Lung (tissue), 16 donors: ENCODE data around the gene RPL28. TPM values are rescaled to one million over a fixed set of nuclear protein-coding genes. Genes with fewer than 3 reads are reported as not detected.

Source experiments
- ATAC-seq: fragments of 200-7000 bp; cut with Tn5 transposase; one replicate; pipeline ENCODE4 v1.9.1; 2020; ENCODE audit warnings: moderate number of reproducible peaks; ENCODE audit not compliant: insufficient read depth, low FRiP score
- DNase-seq, 3 donors: peaks; one replicate each; pipeline ENCODE4 v3.0.0-alpha.2; 2013 to 2017
- H3K27ac ChIP-seq, 2 donors: one replicate each; pipeline ENCODE4 v1.5.1; 2013; ENCODE audit warnings: mild to moderate bottlenecking in 2 of 2, moderate library complexity in 2 of 2, control low read depth in 1 of 2, inconsistent platforms in 1 of 2, low read depth in 1 of 2, low read length in 1 of 2
- H3K27me3 ChIP-seq, 3 donors: one replicate each; pipeline ENCODE4 v1.5.1; 2013; ENCODE audit warnings: low read length in 2 of 3; ENCODE audit not compliant: control insufficient read depth in 3 of 3, insufficient read depth in 3 of 3
- H3K36me3 ChIP-seq, 4 donors: one replicate each; pipeline ENCODE4 v1.5.1; 2013; ENCODE audit warnings: low read length in 4 of 4, mild to moderate bottlenecking in 1 of 4, moderate library complexity in 1 of 4; ENCODE audit not compliant: control insufficient read depth in 4 of 4, insufficient read depth in 4 of 4
- H3K4me1 ChIP-seq, 5 donors: one replicate each; pipeline ENCODE4 v1.5.1; 2013; ENCODE audit warnings: low read length in 5 of 5, mild to moderate bottlenecking in 2 of 5, moderate library complexity in 1 of 5; ENCODE audit not compliant: control insufficient read depth in 5 of 5, insufficient read depth in 5 of 5
- H3K4me3 ChIP-seq: one replicate; pipeline ENCODE4 v1.5.1; 2013; ENCODE audit warnings: mild to moderate bottlenecking, control low read depth, moderate library complexity
- H3K9ac ChIP-seq, 2 donors: one replicate each; pipeline ENCODE4 v1.5.1; 2013; ENCODE audit warnings: low read length in 2 of 2, control low read depth in 1 of 2; ENCODE audit not compliant: insufficient read depth in 1 of 2
- H3K9me3 ChIP-seq, 4 donors: one replicate each; pipeline ENCODE4 v1.5.1; 2013; ENCODE audit warnings: low read length in 3 of 4, mild to moderate bottlenecking in 1 of 4, moderate library complexity in 1 of 4; ENCODE audit not compliant: control insufficient read depth in 4 of 4, insufficient read depth in 3 of 4
- WGBS, 2 donors: extraction: QIAGEN DNeasy Blood & Tissue Kit; methylation state at CpG; one replicate each; pipeline ENCODE4 v1.1.7; 2013; 5-methylcytosine and 5-hydroxymethylcytosine counted together
- long read RNA-seq, 5 donors: transcript quantifications; one replicate each; lab custom pipeline, GENCODE V29; 2026
- polyA plus RNA-seq, 2 donors: library from polyadenylated mRNA; stranded (reverse); fragments of 200-250 nt; gene quantifications; one replicate each; pipeline ENCODE4 v1.2.1, GENCODE V29; 2013
- total RNA-seq, 2 donors: library from RNA; depleted of rRNA in 1 of 2; stranded (reverse); fragments of >200 nt in 1 of 2; gene quantifications; one replicate each; pipeline ENCODE4 v1.2.1, GENCODE V29; 2014 to 2021
- TF ChIP-seq, protein P1 (sequence below): IDR thresholded peaks from 2 replicates; pipeline ENCODE4 v1.5.1; 2012; ENCODE audit warnings: mild to moderate bottlenecking; ENCODE audit errors: control extremely low read depth, extremely low read depth
- donor health status: control.
- donor health status: control.
- donor health status: Bipolar disorder and iron deficiency.
- donor health status: healthy.
- donor health status: DM: yes; HTN: yes; CAD: no.

The RPL28 gene
- total RNA-seq = 1,000 to 10,000 TPM in 1 of 2 donors, 100 to 1,000 TPM in 1; 272 to 1,742 TPM
- polyA plus RNA-seq = 1,000 to 10,000 TPM; 1,460 to 3,086 TPM
- long read RNA-seq, donor 1, full-length matches to known transcripts = 1,304 of 1,689 reads
- long read RNA-seq, donor 1, partial matches to known transcripts = 304 of 1,689 reads
- long read RNA-seq, donor 1, other reads (novel, unspliced or antisense) = 81 of 1,689 reads
- long read RNA-seq, donor 2, full-length matches to known transcripts = 720 of 894 reads
- long read RNA-seq, donor 2, partial matches to known transcripts = 128 of 894 reads
- long read RNA-seq, donor 2, other reads (novel, unspliced or antisense) = 46 of 894 reads
- long read RNA-seq, donor 3, full-length matches to known transcripts = 827 of 1,023 reads
- long read RNA-seq, donor 3, partial matches to known transcripts = 155 of 1,023 reads
- long read RNA-seq, donor 3, other reads (novel, unspliced or antisense) = 41 of 1,023 reads
- long read RNA-seq, donor 4, full-length matches to known transcripts = 741 of 924 reads
- long read RNA-seq, donor 4, partial matches to known transcripts = 154 of 924 reads
- long read RNA-seq, donor 4, other reads (novel, unspliced or antisense) = 29 of 924 reads
- long read RNA-seq, donor 5, full-length matches to known transcripts = 1,444 of 1,881 reads
- long read RNA-seq, donor 5, partial matches to known transcripts = 353 of 1,881 reads
- long read RNA-seq, donor 5, other reads (novel, unspliced or antisense) = 84 of 1,881 reads

DNA sequence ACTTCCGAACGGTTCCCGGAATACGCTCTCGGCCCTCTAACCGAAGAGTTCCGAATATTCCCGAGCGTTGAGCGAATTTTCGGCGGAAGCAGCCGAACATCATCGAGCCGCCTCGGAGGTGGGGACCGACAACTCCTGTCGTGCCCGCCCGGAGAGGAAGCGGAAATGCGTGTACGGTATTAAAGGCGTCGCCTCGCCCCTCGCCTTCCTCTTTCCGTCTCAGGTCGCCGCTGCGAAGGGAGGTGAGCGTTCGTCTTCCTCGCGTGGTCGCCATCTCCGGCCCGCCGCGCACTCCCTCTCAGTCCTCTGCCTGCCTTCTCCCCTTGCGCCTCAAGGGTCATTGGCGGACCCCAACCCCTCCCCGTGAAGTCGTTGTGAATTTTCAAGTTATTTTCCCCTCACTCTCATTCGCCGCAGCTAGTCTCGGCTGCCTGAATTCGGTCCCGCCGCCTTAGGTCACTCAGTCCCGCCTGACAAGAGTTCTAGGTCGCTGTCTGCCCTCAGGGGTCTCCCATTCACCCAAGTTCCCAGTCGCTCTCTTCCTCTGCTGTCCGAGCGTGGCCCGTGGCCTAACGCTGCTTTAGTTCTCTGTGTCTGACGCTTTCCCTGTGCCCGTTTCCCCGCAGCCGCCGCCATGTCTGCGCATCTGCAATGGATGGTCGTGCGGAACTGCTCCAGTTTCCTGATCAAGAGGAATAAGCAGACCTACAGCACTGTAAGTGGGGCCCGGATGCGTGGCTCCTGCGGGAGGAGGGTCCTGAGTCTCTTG is at the start of gene RPL28:
TSS of gene RPL28 (plus strand) at position 209 of the 769 bp plus-strand sequence. CDS start at position 635, 426 bp downstream.
- TF ChIP-seq, protein P1, sequence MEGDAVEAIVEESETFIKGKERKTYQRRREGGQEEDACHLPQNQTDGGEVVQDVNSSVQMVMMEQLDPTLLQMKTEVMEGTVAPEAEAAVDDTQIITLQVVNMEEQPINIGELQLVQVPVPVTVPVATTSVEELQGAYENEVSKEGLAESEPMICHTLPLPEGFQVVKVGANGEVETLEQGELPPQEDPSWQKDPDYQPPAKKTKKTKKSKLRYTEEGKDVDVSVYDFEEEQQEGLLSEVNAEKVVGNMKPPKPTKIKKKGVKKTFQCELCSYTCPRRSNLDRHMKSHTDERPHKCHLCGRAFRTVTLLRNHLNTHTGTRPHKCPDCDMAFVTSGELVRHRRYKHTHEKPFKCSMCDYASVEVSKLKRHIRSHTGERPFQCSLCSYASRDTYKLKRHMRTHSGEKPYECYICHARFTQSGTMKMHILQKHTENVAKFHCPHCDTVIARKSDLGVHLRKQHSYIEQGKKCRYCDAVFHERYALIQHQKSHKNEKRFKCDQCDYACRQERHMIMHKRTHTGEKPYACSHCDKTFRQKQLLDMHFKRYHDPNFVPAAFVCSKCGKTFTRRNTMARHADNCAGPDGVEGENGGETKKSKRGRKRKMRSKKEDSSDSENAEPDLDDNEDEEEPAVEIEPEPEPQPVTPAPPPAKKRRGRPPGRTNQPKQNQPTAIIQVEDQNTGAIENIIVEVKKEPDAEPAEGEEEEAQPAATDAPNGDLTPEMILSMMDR = no peak
- peak within 1 kb of the TSS; percentile 97 for H3K4me3 ChIP-seq
- WGBS, 2 donors = 0% methylated on average over 67 to 68 of the region's 68 CpGs
- H3K9ac ChIP-seq = peak within 1 kb of the TSS; percentile 76 to 97
- H3K27me3 ChIP-seq = peaks cover 0 to 2% (median 0%) of the 10 kb centered on the region in 3 donors
- H3K4me1 ChIP-seq = peaks cover 7 to 41% (median 22%) of the 10 kb centered on the region in 5 donors
- ATAC-seq (peak; percentile 84), DNase-seq (peak; percentile 99 to 100 (median 99))
- peak within 1 kb of the TSS; percentile 93 to 97 for H3K27ac ChIP-seq
- peaks cover 0 to 2% (median 0%) of the 10 kb centered on the region in 4 donors for H3K9me3 ChIP-seq
- peaks cover 3 to 35% (median 21%) of the 10 kb centered on the region in 4 donors for H3K36me3 ChIP-seq

DNA sequence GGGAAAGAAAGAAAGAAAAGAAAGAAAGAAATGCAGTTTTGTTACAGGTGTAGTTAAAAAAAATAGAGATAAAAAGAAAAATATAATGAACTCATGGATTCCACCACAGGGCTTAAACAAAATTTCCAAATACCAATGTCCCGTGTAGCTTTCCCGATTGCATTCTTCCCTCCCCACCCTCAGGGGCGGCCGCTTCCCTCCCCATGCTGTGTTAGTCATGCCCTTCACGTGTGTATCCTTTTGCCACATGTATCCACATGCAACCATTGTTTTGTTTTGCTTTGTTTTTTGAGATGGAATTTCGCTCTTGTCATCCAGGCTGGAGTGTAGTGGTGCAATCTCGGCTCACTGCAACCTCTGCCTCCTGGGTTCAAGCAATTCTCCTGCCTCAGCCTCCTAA is 49.6 kb upstream of the RPL28 start:
- Histone ChIP-seq H3K4me1 (peaks cover 0 to 16% (median 6%) of the 10 kb centered on the region in 5 donors), H3K4me3 (no peak overlapping the region), H3K9me3 (no peaks in the 10 kb centered on the region), H3K27me3 (peaks cover 0 to 4% (median 0%) of the 10 kb centered on the region in 3 donors), H3K36me3 (no peaks in the 10 kb centered on the region), H3K9ac (no peak overlapping the region), H3K27ac (no peak overlapping the region)
- WGBS, 2 donors = 81 to 84% methylated on average over 7 of the region's 7 CpGs
- DNase-seq = no peak
- TF ChIP-seq, protein P1 = no peak
- ATAC-seq = no peak

DNA sequence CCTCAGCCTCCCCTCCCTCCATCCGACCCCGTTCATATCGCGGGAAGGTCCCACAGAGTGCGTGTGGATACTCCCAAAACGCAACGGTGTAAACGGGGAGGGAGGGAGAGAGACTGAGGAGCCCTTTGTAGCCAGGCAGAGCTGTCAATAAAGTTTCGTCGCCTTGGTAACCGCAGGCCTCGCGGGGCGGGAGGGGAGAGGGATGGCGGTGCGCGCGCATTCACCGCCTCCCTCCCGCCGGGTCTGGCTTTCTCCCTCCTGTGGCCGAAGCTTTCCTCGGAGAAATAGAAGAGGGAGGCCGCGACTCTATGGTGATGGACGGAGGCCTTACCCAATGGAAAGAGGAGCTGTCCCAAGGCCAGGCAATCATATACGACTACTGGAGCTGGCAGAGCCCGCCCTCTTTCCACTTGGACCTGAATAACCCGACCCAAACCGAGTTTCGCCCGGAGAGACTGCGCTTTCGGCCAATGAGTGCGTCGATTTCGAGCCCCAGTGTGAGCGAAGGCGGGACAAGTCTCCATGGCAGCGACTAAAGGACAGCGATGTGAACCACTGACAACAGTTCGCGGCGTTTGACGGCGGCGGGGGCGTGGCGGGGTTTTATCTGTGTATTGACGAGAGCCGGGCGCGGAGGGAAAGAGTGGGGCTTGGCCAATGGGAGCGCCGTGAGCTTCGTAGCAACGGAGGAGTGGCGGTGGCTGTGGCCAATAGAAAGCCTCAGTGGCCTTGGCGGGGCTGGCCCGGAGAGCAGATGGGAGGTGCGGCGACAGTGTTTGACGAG is 46.4 kb upstream of the RPL28 start, which contains the start of gene KMT5C:
TSS of gene KMT5C (plus strand) at position 772 of the 784 bp plus-strand sequence. CDS start 2,061 bp downstream, outside the sequence.
- peak within 1 kb of the TSS; percentile 50 for H3K4me3 ChIP-seq
- H3K4me1 ChIP-seq = peaks cover 6 to 23% (median 9%) of the 10 kb centered on the region in 5 donors
- DNase-seq (peak; percentile 100), ATAC-seq (peak; percentile 94)
- peak within 1 kb of the TSS; percentile 94 to 98 for H3K9ac ChIP-seq
- TF ChIP-seq, protein P1 = no peak
- no peaks in the 10 kb centered on the region for H3K9me3 ChIP-seq
- WGBS, 2 donors = 0 to 1% methylated on average over 63 of the region's 63 CpGs
- peaks cover 0 to 17% (median 6%) of the 10 kb centered on the region in 4 donors for H3K36me3 ChIP-seq
- no peaks in the 10 kb centered on the region for H3K27me3 ChIP-seq
- peak within 1 kb of the TSS; percentile 91 to 94 for H3K27ac ChIP-seq
